Activated CD4-positive, CD25-positive, alpha-beta regulatory T cell (primary cell): Measurements from ENCODE around the gene PNLIPRP2.

Experiments used
- DNase-seq, 4 experiments: peaks; one replicate each; lab custom pipeline; 2025; lab: John Stamatoyannopoulos, UW

PNLIPRP2 gene

GRCh38 chr10:116620423-116621400 lies at the start of gene PNLIPRP2:
TSS of gene PNLIPRP2 (plus strand) at chr10:116620953.
- DNase-seq, result no peak

- DNase-seq, result no peak
These were observed 46.0 kb upstream of the PNLIPRP2 start for GRCh38 chr10:116574797-116575196.

- DNase-seq, result no peak
These were observed 32.7 kb upstream of the PNLIPRP2 start for GRCh38 chr10:116587878-116588591.

GRCh38 chr10:116588995-116589394 lies 31.8 kb upstream of the PNLIPRP2 start:
- DNase-seq, result no peak

GRCh38 chr10:116589926-116590325 lies 30.8 kb upstream of the PNLIPRP2 start:
- DNase-seq, result no peak

- no peak for DNase-seq
These were observed 29.9 kb upstream of the PNLIPRP2 start, which contains the start of gene PNLIPRP1 for GRCh38 chr10:116590590-116591444. TSS of gene PNLIPRP1 (plus strand) at chr10:116590959. CDS start at chr10:116591130, 171 bp downstream.

GRCh38 chr10:116593139-116593740 lies 27.5 kb upstream of the PNLIPRP2 start:
- no peak for DNase-seq

GRCh38 chr10:116594525-116595035 lies 26.2 kb upstream of the PNLIPRP2 start:
- no peak for DNase-seq

GRCh38 chr10:116596062-116596461 lies 24.7 kb upstream of the PNLIPRP2 start:
- no peak for DNase-seq

- DNase-seq, result no peak
These were observed 23.2 kb upstream of the PNLIPRP2 start for GRCh38 chr10:116597543-116597942.

GRCh38 chr10:116598329-116598728 lies 22.4 kb upstream of the PNLIPRP2 start:
- DNase-seq, result no peak

- no peak for DNase-seq
These were observed 20.8 kb upstream of the PNLIPRP2 start for GRCh38 chr10:116599991-116600390.

- no peak for DNase-seq
These were observed 17.9 kb upstream of the PNLIPRP2 start for GRCh38 chr10:116602648-116603400.

- no peak for DNase-seq
These were observed 14.7 kb upstream of the PNLIPRP2 start for GRCh38 chr10:116606061-116606483.

GRCh38 chr10:116607336-116607735 lies 13.4 kb upstream of the PNLIPRP2 start:
- DNase-seq, result no peak

- no peak for DNase-seq
These were observed 11.8 kb upstream of the PNLIPRP2 start for GRCh38 chr10:116608686-116609594.

GRCh38 chr10:116610443-116611152 lies 10.2 kb upstream of the PNLIPRP2 start:
- no peak for DNase-seq

- no peak for DNase-seq
These were observed 9.6 kb upstream of the PNLIPRP2 start for GRCh38 chr10:116611153-116611545.
